Suprapubic skin (tissue), 4 donors: ENCODE data around the gene ADRA2C. TPM values are rescaled to one million over a fixed set of nuclear protein-coding genes. Genes with fewer than 3 reads are reported as not detected.

Source experiments
- DNase-seq, 2 donors: peaks; one replicate each; pipeline ENCODE4 v3.0.0-alpha.2; 2019; ENCODE audit warnings: low spot score in 2 of 2
- H3K27ac ChIP-seq: fragments of 200-600 bp; sonication (generic); one replicate; pipeline ENCODE4 v1.5.1; 2019
- H3K27me3 ChIP-seq: fragments of 200-600 bp; sonication (generic); one replicate; pipeline ENCODE4 v1.5.1; 2019
- H3K36me3 ChIP-seq: fragments of 200-600 bp; sonication (generic); one replicate; pipeline ENCODE4 v1.5.1; 2019
- H3K4me1 ChIP-seq: fragments of 200-600 bp; sonication (generic); one replicate; pipeline ENCODE4 v1.5.1; 2019
- H3K4me3 ChIP-seq: fragments of 200-600 bp; sonication (generic); one replicate; pipeline ENCODE4 v1.5.1; 2019; ENCODE audit warnings: mild to moderate bottlenecking
- H3K9me3 ChIP-seq: fragments of 200-600 bp; sonication (generic); one replicate; pipeline ENCODE4 v1.5.1; 2019
- CTCF ChIP-seq, 2 donors: fragments of 200-600 bp in 1 of 2; fragments of 450-650 bp in 1 of 2; sonication (generic) in 1 of 2; IDR thresholded peaks; one replicate each; pipeline ENCODE4 v1.5.1; 2016 to 2019; ENCODE audit warnings: antibody characterized with exemption in 2 of 2, mild to moderate bottlenecking in 1 of 2, moderate library complexity in 1 of 2
- EP300 ChIP-seq: sonication (generic); formaldehyde crosslinking; IDR thresholded peaks from one replicate; pipeline ENCODE4 v1.6.1; 2017; ENCODE audit warnings: antibody characterized with exemption
- POLR2A ChIP-seq, 2 donors: fragments of 450-650 bp; IDR thresholded peaks; one replicate each; pipeline ENCODE4 v1.6.1; 2017; ENCODE audit warnings: antibody characterized with exemption in 2 of 2, mild to moderate bottlenecking in 2 of 2, moderate library complexity in 2 of 2
- POLR2AphosphoS5 ChIP-seq, 3 donors: sonication (generic); formaldehyde crosslinking; IDR thresholded peaks; one replicate each; pipeline ENCODE4 v1.6.1; 2017; ENCODE audit warnings: antibody characterized with exemption in 3 of 3
- WGBS: methylation state at CpG from one replicate; pipeline ENCODE4 v1.1.5; 2018; 5-methylcytosine and 5-hydroxymethylcytosine counted together
- total RNA-seq, 4 donors: library from RNA; depleted of rRNA; stranded (reverse); fragments of >200 nt; gene quantifications; one replicate each; pipeline ENCODE4 v1.1.0, GENCODE V29; 2016

The ADRA2C gene
- total RNA-seq, 4 donors from 2014 or later: 2.6 to 5.3 (median 4.0) TPM

- Histone ChIP-seq H3K36me3 (no peaks in the 10 kb centered on the region), H3K27me3 (peaks cover 96% of the 10 kb centered on the region), H3K9me3 (peaks cover 4% of the 10 kb centered on the region), H3K4me1 (peaks cover 6% of the 10 kb centered on the region), H3K27ac (no peak overlapping the region), H3K4me3 (no peak overlapping the region)
- no peak for DNase-seq
- TF ChIP-seq POLR2A (IDR thresholded peaks at IDR 0.05) (no peak), CTCF (IDR thresholded peaks at IDR 0.05) (no peak), EP300 (no peak), POLR2AphosphoS5 (IDR thresholded peaks at IDR 0.05) (no peak)
- WGBS: 84% methylated on average over 11 of the region's 11 CpGs
Observed at GRCh38 chr4:3719836-3720235, 46.3 kb upstream of the ADRA2C start.

GRCh38 chr4:3720466-3720865 is 45.7 kb upstream of the ADRA2C start:
- H3K27me3 ChIP-seq: peaks cover 96% of the 10 kb centered on the region

GRCh38 chr4:3721186-3721585 is 45.0 kb upstream of the ADRA2C start:
- no peak for DNase-seq
- Histone ChIP-seq H3K9me3 (peaks cover 4% of the 10 kb centered on the region), H3K4me1 (peaks cover 11% of the 10 kb centered on the region), H3K27me3 (peaks cover 96% of the 10 kb centered on the region), H3K27ac (no peak overlapping the region), H3K4me3 (no peak overlapping the region), H3K36me3 (no peaks in the 10 kb centered on the region)
- TF ChIP-seq EP300: no peak
- WGBS: 57% methylated on average over 5 of the region's 8 CpGs

More at GRCh38 chr4:3720466-3720865, 45.7 kb upstream of the ADRA2C start:
- Histone ChIP-seq H3K36me3 (no peaks in the 10 kb centered on the region), H3K4me1 (peaks cover 11% of the 10 kb centered on the region), H3K27ac (no peak overlapping the region), H3K4me3 (no peak overlapping the region), H3K9me3 (peaks cover 4% of the 10 kb centered on the region)
- DNase-seq: no peak
- TF ChIP-seq POLR2AphosphoS5 (IDR thresholded peaks at IDR 0.05): no peak
- no peak for TF ChIP-seq POLR2A (IDR thresholded peaks at IDR 0.05)
- TF ChIP-seq EP300: no peak
- no peak for TF ChIP-seq CTCF (IDR thresholded peaks at IDR 0.05)
- WGBS: 17% methylated on average over 4 of the region's 4 CpGs

DNA sequence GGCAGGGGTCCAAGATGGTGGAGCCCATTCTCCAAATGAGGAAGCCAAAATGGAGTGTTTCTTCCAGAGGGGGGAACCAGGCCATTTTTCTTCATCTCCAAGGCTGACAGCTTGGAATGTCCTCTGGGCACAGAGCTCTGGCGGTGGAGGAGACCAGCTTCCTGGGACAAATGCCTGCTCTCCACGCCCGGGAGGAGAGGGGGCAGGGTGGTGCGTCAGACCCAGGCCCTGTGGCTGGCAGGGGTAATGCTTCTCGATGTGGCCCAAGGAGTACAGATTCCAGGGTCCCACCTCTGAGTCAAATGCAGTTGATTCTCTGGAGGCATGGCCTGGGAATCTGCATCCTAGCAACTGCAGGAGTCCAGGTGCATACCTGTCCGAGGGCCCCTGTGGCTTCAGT is 44.6 kb upstream of the ADRA2C start:
- Histone ChIP-seq H3K36me3 (no peaks in the 10 kb centered on the region), H3K9me3 (peaks cover 4% of the 10 kb centered on the region)
- 19% methylated on average over 5 of the region's 6 CpGs for WGBS

DNA sequence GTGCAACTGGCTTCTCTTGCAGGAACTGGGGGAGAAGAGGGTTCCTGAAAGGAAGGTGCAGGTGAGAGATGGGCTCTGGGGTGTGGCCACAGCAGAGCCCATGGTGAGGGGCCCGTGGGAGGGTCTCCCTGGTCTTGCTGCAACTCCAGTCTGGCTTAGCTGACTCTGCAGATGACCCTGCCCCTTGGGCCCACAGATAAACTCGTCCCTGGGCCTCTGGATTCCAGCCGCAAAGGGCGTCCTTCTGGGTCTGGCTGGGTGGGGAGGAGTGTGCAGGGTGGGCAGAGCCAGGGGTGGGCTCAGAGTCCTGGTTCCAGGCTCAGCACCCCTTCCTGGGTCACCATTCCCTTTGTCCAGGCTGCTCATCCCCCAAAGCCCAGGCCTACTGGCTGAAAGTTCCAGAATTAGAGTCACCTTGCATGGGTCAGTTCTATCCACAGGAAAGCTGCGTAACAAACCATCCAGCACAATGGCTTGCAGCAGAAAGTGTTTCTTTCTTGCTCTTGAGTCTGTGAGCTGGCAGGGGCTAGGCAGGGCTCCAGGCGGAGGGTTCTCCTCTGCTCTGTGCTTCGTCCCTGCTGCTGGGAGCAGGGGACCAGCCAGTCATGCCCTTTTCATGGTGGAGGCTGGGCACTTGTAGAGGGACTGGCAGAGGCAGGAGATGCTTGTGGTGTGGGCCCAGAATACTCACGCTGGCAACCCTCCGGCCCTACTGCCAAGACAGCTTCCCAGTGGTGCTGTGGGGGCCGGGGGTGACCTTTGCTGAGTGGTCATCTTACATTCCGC is 43.5 kb upstream of the ADRA2C start:
- H3K9me3 ChIP-seq: peaks cover 4% of the 10 kb centered on the region
- H3K27ac ChIP-seq: no peak overlapping the region
- H3K36me3 ChIP-seq: no peaks in the 10 kb centered on the region
- H3K4me1 ChIP-seq: peaks cover 11% of the 10 kb centered on the region
- 100% methylated on average over 1 of the region's 11 CpGs for WGBS
- no peak for TF ChIP-seq POLR2AphosphoS5 (IDR thresholded peaks at IDR 0.05)
- no peak for TF ChIP-seq EP300
- TF ChIP-seq POLR2A (IDR thresholded peaks at IDR 0.05): no peak
- no peak for TF ChIP-seq CTCF (IDR thresholded peaks at IDR 0.05)
- H3K27me3 ChIP-seq: peaks cover 97% of the 10 kb centered on the region
- no peak overlapping the region for H3K4me3 ChIP-seq
- no peak for DNase-seq

More for the DNA sequence above, 44.6 kb upstream of the ADRA2C start:
- Histone ChIP-seq H3K4me1 (peaks cover 11% of the 10 kb centered on the region), H3K27ac (no peak overlapping the region), H3K27me3 (peaks cover 96% of the 10 kb centered on the region), H3K4me3 (no peak overlapping the region)
- TF ChIP-seq POLR2AphosphoS5 (IDR thresholded peaks at IDR 0.05) (no peak), POLR2A (IDR thresholded peaks at IDR 0.05) (no peak), CTCF (IDR thresholded peaks at IDR 0.05) (no peak), EP300 (no peak)
- no peak for DNase-seq
